GM21786 (cell line): ENCODE measurements around the gene MYO16.
"Not testable (repeated sequence)": the region's sequence is repeated elsewhere in the genome, so short reads cannot be mapped to it uniquely, and the experiment has no call there.

ENCODE experiments used
- ATAC-seq: cut with Tn5 transposase; IDR thresholded peaks from one replicate; pipeline ENCODE4 v1.9.1; 2021; ENCODE audit not compliant: unreplicated experiment

Gene MYO16

DNA sequence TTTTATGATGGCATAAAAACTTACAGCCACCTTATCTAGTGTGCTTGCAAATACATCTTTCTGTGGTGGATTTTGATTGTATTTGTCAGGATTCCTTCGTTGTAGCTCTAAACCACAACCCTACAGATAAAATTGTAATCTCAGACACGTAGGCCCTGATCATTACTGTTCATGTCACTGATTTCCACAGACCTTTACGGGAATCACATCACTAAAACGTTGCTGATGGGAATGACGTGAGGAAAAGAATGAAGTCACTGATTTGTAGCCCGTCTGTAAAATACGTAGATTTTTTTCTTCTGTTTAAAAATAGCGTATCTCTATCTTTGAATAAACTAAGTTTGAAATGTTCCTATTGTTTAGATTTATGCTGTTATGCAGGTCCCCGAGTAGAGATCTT lies 399.2 kb downstream of the MYO16 start:
- no peak for ATAC-seq

- ATAC-seq = no peak
Observed at GRCh38 chr13:109033090-109033489, 403.7 kb downstream of the MYO16 start.

- ATAC-seq = no peak
Observed at GRCh38 chr13:109036078-109036780, 406.8 kb downstream of the MYO16 start.

DNA sequence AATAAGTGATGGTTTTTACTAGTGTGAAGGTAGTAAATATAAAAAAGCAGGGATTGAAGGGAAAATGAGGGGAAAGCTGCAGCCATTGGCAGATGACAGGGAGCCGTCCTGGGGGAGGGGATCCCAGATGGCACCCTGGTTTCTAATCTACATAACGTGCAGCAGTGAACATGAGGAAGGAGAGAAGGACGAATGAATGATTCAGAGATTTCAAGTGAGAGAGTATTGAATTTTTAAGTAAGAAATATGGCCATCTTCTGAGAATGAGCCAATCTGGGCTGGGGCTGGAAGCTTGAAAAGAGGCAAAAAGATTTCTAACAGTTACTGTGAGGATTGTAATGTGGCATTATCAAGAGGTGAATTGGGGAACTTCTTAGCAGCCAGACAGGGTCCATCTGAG lies 414.2 kb downstream of the MYO16 start:
- no peak for ATAC-seq

DNA sequence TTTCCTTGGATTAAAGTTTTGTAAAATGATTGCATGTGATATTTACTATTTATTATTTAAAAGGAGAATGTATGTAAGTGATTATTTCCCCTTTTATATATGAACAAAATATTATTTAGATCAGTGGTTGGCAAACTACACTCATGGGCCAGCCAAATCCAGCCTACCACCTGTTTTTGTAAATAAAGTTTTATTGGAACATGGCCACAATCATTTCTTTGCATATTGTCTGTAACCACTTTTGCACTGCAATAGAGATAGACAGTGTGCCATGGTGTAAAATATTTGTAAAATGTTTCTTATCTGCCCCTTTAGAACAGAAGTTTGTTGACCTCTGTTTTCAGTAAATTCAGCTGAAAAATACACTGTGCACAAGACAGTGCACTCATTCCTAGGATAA lies 426.4 kb downstream of the MYO16 start:
- no peak for ATAC-seq

- no peak for ATAC-seq
Observed at GRCh38 chr13:109058087-109058486, 428.7 kb downstream of the MYO16 start.

GRCh38 chr13:109072505-109072904 lies 443.1 kb downstream of the MYO16 start:
- ATAC-seq = no peak

DNA sequence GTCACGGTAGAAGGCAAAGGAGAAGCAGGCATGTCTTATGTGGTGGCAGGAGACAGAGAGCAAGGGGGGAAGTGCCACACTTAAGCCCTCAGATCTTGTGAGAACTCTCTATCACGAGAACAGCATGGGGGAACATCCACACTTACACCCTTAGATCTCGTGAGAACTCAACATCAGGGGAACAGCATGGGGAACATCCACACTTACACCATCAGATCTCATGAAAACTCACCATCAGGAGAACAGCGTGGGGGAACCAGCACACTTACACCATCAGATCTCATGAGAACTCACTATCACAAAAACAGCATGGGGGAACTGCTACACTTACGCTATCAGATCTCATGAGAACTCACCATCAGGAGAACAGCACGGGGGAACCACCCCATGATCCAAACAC lies 445.0 kb downstream of the MYO16 start:
- ATAC-seq = no peak

DNA sequence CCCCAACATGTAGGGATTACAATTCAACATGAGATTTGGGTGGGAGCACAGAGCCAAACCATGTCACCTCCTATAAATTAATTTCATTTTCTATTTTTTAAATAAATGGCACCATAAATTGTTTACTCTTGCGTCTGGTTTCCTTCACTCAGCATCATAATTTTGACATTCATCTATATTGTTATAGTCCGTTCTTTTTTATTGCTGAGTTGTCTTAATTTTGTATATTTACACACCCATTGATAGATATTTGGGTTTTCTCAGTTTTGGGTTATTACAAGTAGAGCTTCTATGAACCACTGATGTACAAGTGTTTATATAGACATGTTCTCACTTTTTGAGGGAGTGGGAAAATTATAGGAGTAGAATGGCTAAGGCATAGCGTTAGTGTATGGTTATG lies 445.4 kb downstream of the MYO16 start:
- no peak for ATAC-seq

DNA sequence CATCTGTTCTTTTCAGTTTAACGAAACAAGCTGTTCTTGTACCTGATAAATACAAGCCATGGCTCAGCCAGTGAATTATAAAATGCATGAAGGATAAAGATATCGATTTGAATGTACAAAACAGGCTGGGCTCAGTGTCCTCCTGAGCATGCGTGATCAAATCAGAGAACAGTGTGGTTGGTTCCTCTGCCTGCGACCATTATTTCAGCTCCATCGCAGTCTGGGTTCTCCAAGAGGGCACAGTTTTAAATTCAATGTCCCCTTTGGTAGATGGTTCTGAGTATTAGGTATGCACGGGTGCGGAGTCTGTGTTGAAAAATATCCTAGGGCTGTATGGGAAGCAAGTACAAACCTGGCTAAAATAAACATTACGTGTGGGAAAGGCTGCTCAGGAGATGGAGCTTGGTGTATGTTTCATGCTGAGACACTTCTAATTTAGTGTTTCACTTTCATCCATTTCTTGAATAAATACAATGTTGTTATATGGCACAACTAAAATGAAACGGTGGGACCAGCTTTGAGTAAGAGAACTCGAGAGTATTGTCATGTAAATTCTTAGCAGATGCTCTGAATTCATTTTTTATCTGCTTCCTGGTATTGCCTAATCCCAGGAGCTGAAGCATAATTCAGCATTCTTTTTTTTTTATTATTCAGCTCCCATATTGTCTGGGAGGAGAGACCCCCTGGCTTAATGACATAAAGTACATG lies 458.7 kb downstream of the MYO16 start:
- no peak for ATAC-seq

DNA sequence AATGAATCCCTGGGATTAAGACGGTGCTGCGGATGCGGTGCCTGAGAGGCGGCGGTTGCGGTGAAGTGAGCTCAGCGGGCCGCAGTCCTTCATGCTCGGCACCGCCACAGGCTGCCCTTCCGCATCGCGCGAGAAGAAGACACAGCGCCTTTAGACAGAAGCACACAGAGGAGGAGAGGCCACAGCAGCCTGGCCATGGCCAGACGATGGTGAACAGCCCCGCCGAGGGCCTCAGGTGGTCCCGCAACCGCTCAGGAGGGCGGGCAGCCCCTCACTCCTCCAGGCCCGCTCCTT lies 459.2 kb downstream of the MYO16 start:
- ATAC-seq = no peak

DNA sequence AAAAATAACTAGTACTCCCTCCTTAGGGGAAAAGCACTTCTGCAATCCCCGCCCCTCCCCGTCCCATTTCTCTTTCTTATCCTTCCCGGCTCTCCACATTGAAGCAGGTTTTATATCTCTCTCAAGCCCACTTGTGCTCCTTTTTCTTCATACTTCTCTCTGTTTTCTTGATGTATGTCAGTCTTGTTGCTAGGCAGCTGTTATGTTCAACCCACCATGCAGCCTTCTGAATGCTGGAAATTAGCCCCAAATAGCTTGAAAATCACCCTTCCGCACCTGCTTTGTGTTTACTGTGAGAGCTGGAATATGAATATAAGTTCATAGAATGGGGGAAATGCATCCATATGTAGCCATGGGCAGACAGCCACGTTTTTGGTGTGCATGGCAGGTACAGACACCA lies 461.4 kb downstream of the MYO16 start:
- ATAC-seq = no peak

DNA sequence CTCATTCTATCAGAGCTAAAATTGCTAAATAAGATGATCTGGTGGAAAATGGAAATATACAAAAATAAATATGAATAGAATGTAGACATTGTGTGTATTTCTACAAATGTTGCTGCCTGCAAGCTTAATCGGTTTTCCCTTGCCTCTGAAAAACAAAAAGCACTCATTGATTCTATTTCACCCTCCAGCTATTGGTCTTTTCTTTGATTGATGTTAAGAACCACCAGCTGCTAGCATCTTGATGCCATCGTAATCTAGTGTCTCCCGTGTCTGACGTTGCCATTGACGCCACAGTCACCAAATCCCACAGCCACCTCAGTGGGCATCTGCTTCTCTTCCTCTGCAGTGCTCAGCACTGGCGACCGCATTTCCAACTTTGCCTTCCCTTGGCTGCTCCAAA lies 461.8 kb downstream of the MYO16 start:
- ATAC-seq = no peak

DNA sequence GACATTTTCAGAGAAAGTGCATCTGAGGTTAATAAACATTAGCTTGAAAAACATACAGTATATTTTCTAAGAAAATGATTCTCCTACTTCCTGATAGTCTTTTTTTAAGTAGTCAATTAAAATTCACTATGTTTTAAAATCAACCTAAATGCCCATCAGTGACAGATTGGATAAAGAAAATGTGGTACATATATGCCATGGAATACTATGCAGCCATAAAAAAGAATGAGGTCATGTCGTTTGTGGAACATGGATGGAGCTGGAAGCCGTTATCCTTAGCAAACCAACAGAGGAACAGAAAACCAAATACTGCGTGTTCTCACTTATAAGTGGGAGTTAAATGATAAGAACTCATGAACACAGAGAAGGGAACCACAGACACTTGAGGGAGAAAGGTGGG lies 462.8 kb downstream of the MYO16 start:
- ATAC-seq = not testable (repeated sequence)

- no peak for ATAC-seq
Observed at GRCh38 chr13:109093998-109094397, 464.6 kb downstream of the MYO16 start.

- ATAC-seq = no peak
Observed at GRCh38 chr13:109095126-109095525, 465.7 kb downstream of the MYO16 start.

DNA sequence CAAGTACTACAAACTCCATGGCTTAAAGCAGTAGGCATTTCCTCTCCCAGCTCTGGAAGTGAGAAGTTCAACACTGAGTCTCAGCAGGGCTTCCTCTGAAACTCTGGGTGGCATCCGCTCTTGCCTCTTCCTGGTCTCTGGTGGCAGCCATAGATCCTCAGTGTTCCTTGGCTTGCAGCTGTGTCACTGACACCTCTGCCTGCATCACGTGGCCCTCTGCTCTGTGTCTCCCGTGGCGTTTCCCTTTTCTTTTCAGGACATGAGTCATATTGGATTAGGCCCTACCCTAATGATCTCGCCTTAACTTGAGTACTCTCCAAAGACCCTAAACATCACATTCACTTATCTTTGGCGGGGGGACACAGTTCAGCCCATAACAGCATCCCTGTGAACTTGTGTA lies 466.7 kb downstream of the MYO16 start:
- no peak for ATAC-seq

DNA sequence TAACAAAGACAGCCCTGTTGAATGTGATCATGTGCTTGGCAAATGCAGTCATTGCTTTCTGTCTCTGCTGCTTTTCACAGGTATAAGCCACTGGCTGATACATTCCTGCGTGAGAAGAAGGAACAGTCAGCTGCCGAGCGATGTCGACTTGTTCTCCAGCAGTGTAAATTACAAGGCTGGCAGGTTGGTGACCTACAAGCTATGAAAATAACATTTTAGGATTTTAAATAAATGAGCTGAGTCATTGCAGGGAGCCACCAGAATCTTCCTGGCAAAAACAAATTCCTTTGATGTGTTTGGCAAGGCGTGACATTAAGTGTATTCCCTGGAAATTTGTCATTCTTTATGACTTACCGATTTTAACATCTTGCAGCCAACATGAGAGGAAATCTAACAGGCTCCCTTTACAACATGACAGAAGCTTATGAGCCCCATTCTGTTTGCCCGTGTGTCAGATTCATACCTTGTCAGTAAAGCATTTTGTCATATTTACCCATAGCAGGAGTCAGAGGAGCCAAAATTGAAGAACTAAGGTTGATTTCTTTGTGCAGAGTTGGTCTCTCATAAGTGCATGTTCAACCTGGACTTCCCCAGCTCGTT lies 471.4 kb downstream of the MYO16 start:
- ATAC-seq = no peak

- ATAC-seq = no peak
Observed at GRCh38 chr13:109101550-109102144, 472.2 kb downstream of the MYO16 start.

DNA sequence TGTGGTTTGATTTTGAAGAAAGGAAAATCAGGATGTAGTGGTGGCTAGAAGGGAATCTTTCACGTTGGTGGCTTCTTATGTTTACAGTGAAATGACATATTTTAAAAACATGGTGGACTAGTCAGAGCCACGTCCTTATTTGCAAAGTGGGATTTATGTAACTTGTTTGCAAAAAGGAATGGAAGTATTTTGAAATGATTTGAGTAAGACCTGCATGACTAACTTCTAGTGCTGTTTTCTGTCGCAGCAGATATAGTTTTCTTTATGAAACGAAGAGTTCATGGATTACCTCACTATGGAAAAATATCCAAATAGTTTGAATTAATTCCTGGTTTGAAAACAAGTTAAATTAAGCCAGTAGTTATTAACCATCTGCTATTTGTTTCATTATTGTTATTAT lies 476.5 kb downstream of the MYO16 start:
- no peak for ATAC-seq

DNA sequence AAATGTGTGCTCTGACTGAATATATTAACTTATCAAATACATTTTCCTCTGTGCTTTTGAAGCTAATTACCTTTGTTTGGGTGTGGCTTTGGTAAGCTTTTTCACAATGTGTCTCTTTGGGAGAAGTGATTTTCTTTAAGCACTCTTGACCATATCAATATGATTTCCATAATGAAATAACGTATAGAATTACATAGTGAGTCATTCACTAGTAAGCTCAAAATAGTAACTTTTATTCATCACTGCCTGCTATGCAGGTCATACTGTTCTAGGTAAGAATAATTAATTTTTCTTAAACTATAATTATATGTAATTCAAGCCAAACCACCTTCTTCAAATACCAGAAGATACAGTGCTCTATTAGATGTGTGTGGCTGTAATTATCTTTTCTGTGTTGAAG lies 480.7 kb downstream of the MYO16 start:
- ATAC-seq = no peak

DNA sequence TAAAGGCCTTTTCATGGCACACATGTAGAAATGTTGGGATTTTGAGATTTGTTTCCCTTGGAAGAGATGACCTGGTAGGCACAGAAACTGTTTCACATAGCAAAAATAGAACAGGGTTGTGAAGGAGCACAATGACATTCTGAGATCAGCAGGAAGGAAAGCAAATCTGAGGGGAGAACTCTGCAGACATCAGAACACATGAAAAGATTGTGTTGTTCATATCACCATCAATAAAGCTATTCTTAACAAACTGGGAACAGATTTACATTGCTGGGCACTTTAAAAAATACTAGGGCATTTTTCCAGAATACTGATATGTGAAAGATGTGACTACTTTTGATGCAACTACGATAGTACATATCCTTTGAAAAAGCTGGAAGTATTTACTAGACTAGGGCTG lies 481.7 kb downstream of the MYO16 start:
- no peak for ATAC-seq
